GM19035 (cell line): Measurements from ENCODE around the gene KSR2.
A peak's percentile ranks its signal among the peaks of the same experiment; 100 is the strongest.

Source experiments
- ATAC-seq: cut with Tn5 transposase; IDR thresholded peaks from one replicate; pipeline ENCODE4 v1.9.1; 2021; ENCODE audit not compliant: unreplicated experiment

The KSR2 gene

DNA sequence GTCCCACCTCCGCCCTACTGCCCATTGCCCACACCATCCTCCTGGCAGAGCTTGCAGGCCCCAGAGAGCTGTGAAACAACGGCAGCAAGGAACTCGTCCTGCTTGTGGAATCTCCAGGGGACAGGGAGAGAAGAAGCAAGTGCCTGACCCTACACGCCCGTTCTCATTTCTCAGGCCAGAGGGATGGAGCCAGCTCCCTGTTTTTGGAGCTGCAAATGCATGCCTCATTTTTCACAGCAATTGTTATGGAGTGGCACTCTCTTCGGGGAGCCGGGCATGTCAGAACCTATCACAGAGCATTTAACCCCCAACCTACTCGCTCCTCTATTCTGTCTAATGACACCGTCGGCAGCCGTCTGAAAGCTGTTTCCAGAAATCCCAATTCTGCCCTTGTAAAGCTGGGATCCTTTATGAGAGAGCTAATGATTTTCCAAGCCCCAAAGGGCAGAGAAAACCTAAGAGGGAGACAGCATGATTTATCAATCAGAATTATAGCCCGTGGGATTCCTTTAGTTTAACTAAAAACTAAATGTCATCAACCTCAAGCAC, 385.0 kb downstream of the KSR2 start:
- ATAC-seq, result no peak

DNA sequence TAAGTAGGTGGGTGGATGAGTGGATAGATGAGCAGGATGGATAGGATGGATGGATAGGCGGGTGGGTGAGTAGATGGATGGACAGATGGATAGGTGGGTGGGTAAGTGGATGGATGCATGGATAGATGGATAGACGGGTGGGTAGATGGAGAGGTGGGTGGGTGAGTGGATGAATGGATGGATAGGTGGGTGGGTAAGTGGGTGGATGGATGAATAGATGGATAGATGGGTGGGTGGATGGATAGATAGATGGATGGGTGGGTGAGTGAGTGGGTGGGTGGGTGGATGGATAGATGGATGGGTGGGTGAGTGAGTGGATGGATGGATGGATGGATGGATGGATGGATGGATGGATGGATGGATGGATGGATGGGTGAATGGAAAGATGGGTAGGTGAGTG, 385.7 kb downstream of the KSR2 start:
- no peak for ATAC-seq

GRCh38 chr12:117582135-117582784, 386.5 kb downstream of the KSR2 start:
- ATAC-seq, result no peak

GRCh38 chr12:117580718-117581062, 388.1 kb downstream of the KSR2 start:
- no peak for ATAC-seq

DNA sequence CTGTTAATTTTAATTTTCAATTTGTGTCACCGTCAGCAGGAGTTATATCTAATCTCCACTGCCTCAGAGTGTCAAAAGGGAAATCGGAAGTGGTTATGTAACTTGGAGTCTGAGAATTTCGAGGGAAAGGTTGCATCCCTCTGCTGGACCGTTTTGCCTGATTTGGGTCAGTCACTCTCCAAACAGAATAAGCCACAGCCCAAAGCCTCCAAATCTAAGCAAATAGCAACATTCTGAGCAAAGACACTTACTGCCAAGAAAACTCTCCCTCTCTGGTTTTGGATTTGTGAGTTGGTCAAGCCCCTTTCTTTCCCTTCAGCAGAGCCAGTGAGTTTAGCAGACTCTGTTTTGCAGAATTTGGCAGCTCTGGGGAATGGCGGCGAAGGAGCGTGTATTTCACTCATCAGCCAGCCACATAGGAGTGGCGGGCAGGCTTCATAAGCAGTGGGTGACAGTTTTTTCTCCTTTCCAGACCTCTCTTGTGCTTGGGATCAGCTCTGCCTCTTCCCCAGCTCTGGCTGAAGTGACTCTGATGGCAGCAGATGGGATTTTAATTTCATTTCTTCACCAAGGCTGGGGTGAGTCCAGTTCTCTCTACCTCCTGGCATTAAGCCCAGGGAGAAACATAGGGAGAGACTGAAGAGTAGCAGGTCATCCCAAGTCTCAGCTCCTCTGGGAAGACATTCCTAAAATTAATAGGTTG, 388.6 kb downstream of the KSR2 start:
- ATAC-seq, result no peak

DNA sequence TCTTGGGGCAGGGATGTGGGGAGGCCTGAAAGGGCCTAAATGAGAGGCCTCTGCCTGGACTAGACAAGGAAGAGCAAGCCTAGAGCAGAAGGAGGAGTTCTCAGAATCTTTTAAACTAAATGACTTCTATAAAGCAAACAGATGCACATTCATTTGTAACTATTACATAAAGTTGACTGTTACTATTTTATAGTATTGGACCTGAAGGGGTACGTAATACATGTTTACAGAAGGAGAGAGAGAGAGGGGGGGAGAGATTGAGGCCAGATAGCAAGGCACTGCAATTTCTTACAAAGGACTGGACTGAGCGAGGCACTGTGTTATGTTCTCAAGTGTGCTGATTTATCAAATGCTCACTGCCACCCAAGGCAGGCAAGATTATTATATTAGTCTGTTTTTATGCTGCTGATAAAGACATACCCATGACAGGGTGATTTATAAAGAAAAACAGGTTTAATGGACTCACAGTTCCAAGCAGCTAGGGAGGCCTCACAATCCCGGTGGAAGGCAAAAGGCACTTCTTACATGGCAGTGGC, 391.6 kb downstream of the KSR2 start:
- no peak for ATAC-seq

DNA sequence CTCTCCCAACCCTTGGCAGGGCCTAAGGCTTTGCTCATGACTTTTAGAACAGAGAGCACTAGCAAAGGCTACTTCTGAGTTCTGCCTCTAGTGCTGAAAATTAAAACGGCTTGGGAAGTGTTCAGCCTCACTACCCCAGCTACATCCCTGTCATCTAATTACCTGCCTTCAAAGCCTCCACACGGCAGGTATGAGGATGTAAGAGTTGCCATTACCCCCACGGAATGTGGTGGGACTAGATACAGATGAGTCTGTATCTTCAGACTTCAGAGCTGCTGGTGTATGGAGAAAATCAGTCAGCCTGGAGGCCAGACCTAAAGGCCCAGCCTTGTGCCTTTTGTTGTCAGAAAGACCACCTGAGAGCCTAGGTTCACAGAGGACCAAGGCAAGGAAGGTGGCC, 392.7 kb downstream of the KSR2 start:
- ATAC-seq, result no peak

DNA sequence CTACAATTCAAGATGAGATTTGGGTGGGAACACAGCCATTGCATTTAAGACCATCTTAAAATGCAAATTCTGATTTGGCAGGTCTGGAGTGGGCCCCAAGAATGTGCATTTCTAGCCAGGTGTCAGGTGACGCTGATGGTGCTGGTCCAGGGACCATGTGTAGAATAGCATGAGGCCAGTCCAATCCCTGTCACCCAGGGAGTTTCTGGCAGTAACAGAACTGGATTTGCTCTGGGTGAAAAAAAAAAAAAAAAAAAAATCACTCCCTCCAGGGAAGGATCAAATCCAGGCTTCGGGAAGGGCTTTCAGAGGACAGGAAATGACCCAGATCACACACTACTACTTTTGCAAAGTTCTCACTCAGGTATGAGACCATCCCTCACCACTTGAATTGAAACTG, 394.1 kb downstream of the KSR2 start:
- ATAC-seq, result no peak

DNA sequence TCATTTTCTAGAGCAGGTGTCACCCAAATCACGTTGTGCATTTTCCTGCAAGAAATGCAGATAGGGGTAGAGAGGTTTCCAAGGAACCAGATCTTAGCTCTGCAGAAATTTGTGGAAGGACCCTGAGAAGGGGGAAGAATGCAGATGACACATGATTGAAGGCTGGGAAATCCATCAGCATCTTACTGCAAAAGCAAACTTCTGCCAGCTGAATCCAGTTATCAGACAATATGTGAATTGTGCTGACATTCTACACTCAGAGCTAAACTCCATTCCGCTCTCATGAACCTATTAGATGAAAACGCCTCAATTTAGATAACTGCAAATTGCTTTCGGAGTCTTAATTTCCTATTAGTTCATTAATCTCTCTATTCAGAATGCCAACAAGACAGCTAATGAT, 396.0 kb downstream of the KSR2 start:
- no peak for ATAC-seq

- no peak for ATAC-seq
Observed at GRCh38 chr12:117571321-117571720, 397.5 kb downstream of the KSR2 start.

GRCh38 chr12:117570608-117571007, 398.2 kb downstream of the KSR2 start:
- ATAC-seq, result no peak

DNA sequence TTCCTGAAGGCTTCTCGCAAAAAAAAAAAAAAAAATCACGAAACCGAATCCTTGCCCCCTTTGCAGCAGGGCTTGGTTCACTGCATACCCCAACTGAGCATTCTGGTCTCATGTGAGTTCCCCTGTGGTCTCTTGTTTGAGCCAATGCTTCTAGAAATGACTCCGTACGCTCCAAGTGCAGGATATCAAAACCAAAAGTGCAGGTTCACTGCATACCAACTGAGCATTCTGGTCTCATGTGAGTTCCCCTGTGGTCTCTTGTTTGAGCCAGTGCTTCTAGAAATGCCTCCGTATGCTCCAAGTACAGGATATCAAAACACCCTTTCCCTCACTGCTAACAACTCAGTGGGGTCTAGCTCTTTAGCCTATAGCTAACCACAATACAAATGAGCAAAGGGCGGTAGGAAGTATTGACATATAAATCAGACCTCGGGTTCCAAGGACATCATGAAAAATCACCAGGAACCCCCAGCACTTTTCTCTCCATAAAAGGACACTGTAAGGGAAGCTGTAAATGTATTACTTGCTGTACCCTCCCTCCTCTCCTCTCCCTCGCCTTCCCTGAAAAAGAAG, 401.1 kb downstream of the KSR2 start:
- ATAC-seq, result peak; percentile 73

- no peak for ATAC-seq
Observed at GRCh38 chr12:117564881-117565280, 403.9 kb downstream of the KSR2 start.

DNA sequence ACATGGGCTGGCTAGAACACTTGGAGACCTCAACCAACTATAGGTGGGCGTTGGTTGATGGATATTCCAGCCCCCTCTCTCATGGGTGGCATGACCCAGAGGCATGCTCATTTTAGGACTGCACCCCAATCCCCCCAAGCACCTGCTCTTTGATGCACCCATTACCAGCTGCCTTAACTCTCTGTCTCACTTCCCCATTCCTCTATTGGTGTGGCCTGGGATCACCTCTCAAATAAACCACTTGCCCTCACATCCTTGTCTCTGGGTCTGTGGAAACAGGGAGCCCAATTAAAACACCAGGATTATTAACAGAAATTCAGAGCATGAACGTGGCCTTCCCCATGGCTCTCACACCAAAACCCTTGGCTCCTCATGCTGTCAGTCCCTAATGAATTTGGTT, 405.1 kb downstream of the KSR2 start:
- ATAC-seq, result no peak

DNA sequence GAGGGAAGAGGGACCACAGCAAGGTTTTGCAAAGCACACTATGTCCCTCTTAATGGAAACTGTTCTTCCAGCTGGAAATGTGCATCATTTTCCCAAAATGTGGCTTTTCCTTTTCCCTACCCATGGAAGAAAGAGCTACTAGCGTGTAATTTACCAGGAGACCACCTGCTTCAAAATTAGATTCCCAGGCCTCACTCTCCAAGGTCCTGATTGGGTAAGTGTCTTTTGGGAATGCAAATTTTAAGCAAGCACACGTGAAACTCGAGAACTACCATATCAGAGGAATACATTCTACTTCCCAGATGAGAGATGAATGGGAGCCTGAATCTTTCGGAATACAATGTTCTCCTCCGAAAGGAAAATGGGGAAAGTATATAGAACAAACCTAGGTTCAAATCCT, 405.8 kb downstream of the KSR2 start:
- no peak for ATAC-seq

DNA sequence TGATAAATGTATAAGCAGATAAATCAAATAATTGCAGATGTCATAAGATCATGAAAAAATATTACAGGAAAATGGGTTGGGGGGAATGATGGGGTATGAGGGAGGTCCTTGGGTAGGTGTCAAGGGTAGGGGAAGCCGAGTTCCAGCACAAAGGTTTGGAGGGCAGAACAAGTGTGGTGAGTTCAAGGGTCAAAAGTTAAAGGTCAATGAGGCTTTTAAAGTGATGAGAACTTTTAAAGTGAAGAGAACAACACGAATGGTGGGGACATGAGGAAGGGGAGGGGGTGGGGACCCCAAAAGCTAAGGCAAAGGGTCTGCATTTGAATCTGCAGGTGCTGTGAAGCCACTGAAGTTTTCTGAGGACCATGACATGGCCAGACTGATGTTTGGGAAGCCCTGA, 406.8 kb downstream of the KSR2 start:
- ATAC-seq, result no peak

GRCh38 chr12:117559978-117560377, 408.8 kb downstream of the KSR2 start:
- ATAC-seq, result no peak

GRCh38 chr12:117555889-117556288, 412.9 kb downstream of the KSR2 start:
- ATAC-seq, result no peak

DNA sequence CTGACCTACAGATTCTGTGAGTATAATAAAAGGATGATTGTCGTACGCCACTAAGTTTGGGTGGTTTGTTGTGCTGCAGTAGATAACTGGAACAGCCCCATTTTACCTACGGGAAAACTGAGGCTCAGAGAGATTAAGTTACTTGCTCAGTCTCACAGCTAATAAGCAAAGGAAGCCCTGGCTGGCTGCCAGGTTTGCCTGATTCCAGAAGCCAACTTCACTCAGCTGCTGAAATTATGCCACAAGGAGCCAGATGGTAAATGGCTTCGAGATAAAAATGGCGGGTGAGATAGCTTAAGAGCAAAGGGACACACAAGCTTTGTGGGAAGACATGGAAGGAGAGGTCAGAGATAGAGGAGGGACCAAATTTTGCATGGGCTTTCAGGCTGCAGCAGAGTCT, 415.8 kb downstream of the KSR2 start:
- no peak for ATAC-seq

- no peak for ATAC-seq
Observed at GRCh38 chr12:117551665-117552064, 417.1 kb downstream of the KSR2 start.

DNA sequence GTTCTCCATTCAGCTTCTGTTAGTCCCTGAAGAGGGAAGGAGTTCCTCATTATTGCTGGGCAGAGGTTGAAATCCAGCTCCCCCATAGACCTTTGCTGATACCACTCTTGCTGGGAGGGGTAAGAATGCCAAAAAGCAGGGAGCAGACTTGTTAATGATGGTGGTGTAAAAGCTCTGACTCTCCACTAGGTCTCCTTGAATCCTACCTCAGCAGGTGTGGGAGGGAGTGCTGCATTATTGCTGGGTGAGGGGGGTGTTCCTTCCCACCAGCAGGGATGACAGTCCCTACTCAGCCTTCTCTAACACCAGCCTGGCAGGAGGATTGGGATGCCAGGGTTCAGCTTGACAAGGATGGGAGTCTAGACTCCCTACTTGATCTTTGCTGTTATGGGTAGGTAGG, 421.6 kb downstream of the KSR2 start:
- ATAC-seq, result no peak

DNA sequence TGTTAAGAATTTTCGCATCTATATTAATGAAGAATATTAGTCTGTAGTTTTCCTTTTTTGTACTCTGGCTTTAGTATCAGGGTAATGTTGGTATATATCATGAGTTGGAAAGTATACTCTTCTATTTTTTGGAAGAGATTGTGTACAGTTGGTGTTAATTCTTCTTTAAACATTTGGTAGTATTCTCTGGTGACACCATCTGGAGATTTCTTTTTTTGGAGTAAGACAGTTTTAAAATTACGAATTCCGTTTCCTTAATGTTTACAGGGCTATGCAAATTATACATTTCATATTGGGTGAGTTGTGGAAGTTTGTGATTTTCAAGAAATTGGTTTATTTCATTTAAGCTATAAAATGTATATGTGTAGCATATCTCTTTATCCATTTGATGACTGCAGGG, 423.6 kb downstream of the KSR2 start:
- ATAC-seq, result no peak
